SK-N-SH treated with all-trans-retinoic acid at 6 μM for 48 hours (cell line): ENCODE data around the gene HRH3.

Source experiments
- GLIS3 ChIP-seq: fragments of 250-450 bp; sonication (Bioruptor Pico); IDR thresholded peaks from 2 replicates; pipeline ENCODE4 v1.5.0; 2020; ENCODE audit warnings: mild to moderate bottlenecking, moderate library complexity
- ISL1 ChIP-seq: fragments of 250-450 bp; sonication (Bioruptor Pico); IDR thresholded peaks from 2 replicates; pipeline ENCODE4 v2.1.2; 2022; ENCODE audit warnings: mild to moderate bottlenecking, moderate library complexity
- RARB ChIP-seq: fragments of 250-450 bp; sonication (Bioruptor Pico); IDR thresholded peaks from 2 replicates; pipeline ENCODE4 v1.8.0; 2021; ENCODE audit warnings: mild to moderate bottlenecking, moderate library complexity
- TCF4 ChIP-seq: fragments of 250-450 bp; sonication (Bioruptor Pico); IDR thresholded peaks from 2 replicates; pipeline ENCODE4 v1.8.0; 2021; ENCODE audit warnings: mild to moderate bottlenecking, moderate library complexity, borderline replicate concordance
- ZC3H10 ChIP-seq: fragments of 250-450 bp; sonication (Bioruptor Pico); IDR thresholded peaks from 2 replicates; pipeline ENCODE4 v1.5.1; 2021; ENCODE audit warnings: mild to moderate bottlenecking, moderate library complexity
- ZNF8 ChIP-seq: fragments of 450-650 bp; formaldehyde crosslinking; IDR thresholded peaks from 2 replicates; pipeline ENCODE4 v1.5.0; 2020; ENCODE audit warnings: mild to moderate bottlenecking, moderate library complexity
- TF ChIP-seq, protein P1 (sequence below): fragments of 250-450 bp; sonication (Bioruptor Pico); IDR thresholded peaks from 2 replicates; pipeline ENCODE4 v1.8.0; 2020; ENCODE audit warnings: mild to moderate bottlenecking, moderate library complexity, borderline replicate concordance
- TF ChIP-seq, protein P2 (sequence below): fragments of 250-450 bp; sonication (Bioruptor Pico); IDR thresholded peaks from 2 replicates; pipeline ENCODE4 v1.5.0; 2020; ENCODE audit warnings: mild to moderate bottlenecking, moderate library complexity

DNA sequence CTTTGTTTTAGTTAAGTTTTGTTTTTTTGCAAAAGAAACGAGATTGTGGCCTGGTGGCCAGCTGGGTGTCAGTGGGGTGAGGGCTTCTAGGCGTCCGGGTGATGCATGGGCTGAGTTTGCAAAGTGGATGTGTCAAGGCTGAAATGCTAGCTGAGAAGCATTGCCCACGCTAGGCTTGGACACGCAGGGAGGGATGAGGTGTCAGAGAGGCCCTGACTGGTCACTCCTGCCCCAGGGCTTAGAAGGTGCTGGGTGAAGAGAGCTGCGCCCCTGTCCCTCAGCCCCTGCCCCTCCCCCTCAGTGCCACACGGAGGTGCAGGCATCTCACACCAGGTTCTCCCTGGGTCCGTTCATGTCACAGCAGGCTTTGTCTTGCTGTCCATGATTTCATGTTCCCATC, 26.4 kb upstream of the HRH3 start:
- no peak for TF ChIP-seq ISL1 (CRISPR knock-in tag)
- TF ChIP-seq TCF4 (CRISPR knock-in tag) = no peak
- TF ChIP-seq, protein P1, sequence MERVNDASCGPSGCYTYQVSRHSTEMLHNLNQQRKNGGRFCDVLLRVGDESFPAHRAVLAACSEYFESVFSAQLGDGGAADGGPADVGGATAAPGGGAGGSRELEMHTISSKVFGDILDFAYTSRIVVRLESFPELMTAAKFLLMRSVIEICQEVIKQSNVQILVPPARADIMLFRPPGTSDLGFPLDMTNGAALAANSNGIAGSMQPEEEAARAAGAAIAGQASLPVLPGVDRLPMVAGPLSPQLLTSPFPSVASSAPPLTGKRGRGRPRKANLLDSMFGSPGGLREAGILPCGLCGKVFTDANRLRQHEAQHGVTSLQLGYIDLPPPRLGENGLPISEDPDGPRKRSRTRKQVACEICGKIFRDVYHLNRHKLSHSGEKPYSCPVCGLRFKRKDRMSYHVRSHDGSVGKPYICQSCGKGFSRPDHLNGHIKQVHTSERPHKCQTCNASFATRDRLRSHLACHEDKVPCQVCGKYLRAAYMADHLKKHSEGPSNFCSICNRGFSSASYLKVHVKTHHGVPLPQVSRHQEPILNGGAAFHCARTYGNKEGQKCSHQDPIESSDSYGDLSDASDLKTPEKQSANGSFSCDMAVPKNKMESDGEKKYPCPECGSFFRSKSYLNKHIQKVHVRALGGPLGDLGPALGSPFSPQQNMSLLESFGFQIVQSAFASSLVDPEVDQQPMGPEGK (CRISPR knock-in tag) = no peak
- no peak for TF ChIP-seq RARB (CRISPR knock-in tag)
- TF ChIP-seq ZC3H10 (CRISPR knock-in tag) = no peak
- TF ChIP-seq, protein P2, sequence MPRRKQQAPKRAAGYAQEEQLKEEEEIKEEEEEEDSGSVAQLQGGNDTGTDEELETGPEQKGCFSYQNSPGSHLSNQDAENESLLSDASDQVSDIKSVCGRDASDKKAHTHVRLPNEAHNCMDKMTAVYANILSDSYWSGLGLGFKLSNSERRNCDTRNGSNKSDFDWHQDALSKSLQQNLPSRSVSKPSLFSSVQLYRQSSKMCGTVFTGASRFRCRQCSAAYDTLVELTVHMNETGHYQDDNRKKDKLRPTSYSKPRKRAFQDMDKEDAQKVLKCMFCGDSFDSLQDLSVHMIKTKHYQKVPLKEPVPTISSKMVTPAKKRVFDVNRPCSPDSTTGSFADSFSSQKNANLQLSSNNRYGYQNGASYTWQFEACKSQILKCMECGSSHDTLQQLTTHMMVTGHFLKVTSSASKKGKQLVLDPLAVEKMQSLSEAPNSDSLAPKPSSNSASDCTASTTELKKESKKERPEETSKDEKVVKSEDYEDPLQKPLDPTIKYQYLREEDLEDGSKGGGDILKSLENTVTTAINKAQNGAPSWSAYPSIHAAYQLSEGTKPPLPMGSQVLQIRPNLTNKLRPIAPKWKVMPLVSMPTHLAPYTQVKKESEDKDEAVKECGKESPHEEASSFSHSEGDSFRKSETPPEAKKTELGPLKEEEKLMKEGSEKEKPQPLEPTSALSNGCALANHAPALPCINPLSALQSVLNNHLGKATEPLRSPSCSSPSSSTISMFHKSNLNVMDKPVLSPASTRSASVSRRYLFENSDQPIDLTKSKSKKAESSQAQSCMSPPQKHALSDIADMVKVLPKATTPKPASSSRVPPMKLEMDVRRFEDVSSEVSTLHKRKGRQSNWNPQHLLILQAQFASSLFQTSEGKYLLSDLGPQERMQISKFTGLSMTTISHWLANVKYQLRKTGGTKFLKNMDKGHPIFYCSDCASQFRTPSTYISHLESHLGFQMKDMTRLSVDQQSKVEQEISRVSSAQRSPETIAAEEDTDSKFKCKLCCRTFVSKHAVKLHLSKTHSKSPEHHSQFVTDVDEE = no peak
- TF ChIP-seq GLIS3 (CRISPR knock-in tag) = no peak
- no peak for TF ChIP-seq ZNF8 (CRISPR knock-in tag)
